ENCODE results near the gene DTX3. TPM values are rescaled to one million over a fixed set of nuclear protein-coding genes. Genes with fewer than 3 reads are reported as not detected.
"Not testable (repeated sequence)": the region's sequence is repeated elsewhere in the genome, so short reads cannot be mapped to it uniquely, and the experiment has no call there.

The DTX3 gene
- total and polyA plus RNA-seq, 2 of the 13 experiments (the other 11 are each of a cell fraction or from before 2014, with no cell fraction given): 9.0 to 27.2 TPM

GRCh38 chr12:57632958-57633840 is 28.6 kb downstream of the DTX3 start, which contains the start of gene B4GALNT1 (continued):
- TF ChIP-seq PATZ1 (CRISPR knock-in tag; IDR thresholded peaks at IDR 0.05) (peak; percentile 70; the same call in 1 of the 2 replicates), ZNF792 (CRISPR knock-in tag; IDR thresholded peaks at IDR 0.05) (0 out of 2 replicates have a peak, but pooled peaks have one; percentile 55), ZNF331 (CRISPR knock-in tag; IDR thresholded peaks at IDR 0.05) (peak; percentile 79), ZNF275 (CRISPR knock-in tag; IDR thresholded peaks at IDR 0.05; ENCODE audit: borderline replicate concordance) (no peak; the same call in 1 of the 2 replicates), STAG1 (CRISPR knock-in tag; IDR thresholded peaks at IDR 0.05) (peak; percentile 75), ZNF34 (CRISPR knock-in tag; IDR thresholded peaks at IDR 0.05; ENCODE audit: borderline replicate concordance) (no peak), THAP7 (CRISPR knock-in tag; IDR thresholded peaks at IDR 0.05) (no peak), SIX4 (CRISPR knock-in tag; IDR thresholded peaks at IDR 0.05) (0 out of 2 replicates have a peak, but pooled peaks have one; percentile 22), ZNF383 (CRISPR knock-in tag; IDR thresholded peaks at IDR 0.05; ENCODE audit: borderline replicate concordance) (no peak), RFXANK (CRISPR knock-in tag; IDR thresholded peaks at IDR 0.05) (no peak), ZNF800 (CRISPR knock-in tag; IDR thresholded peaks at IDR 0.05) (peak; percentile 90; the same call in 1 of the 2 replicates), HNF1B (CRISPR knock-in tag; IDR thresholded peaks at IDR 0.05) (peak; percentile 59; the same call in 1 of the 2 replicates), ZNF543 (CRISPR knock-in tag; IDR thresholded peaks at IDR 0.05) (0 out of 2 replicates have a peak, but pooled peaks have one; percentile 75), AKAP8 (CRISPR knock-in tag; IDR thresholded peaks at IDR 0.05) (0 out of 2 replicates have a peak, but pooled peaks have one; percentile 27), ZC3H13 (CRISPR knock-in tag; IDR thresholded peaks at IDR 0.05) (peak; percentile 82; the same call in 1 of the 2 replicates)

- H3K9me3 ChIP-seq (ENCODE audit: low read length); H3K27ac ChIP-seq (ENCODE audit: extremely low read length, insufficient read depth, low read length); FAIRE-seq; in situ Hi-C loops (cut with HindIII; ENCODE audit: extremely low pct_ligation_motif_present, low pct_unique_long_range_greater_than_20kb); H3K4me3 ChIP-seq (replicated peaks in 1 of 3; ENCODE audit: insufficient read depth in 1 of 3, low read depth in 2 of 3, low read length in 3 of 3); H3K4me2 ChIP-seq (ENCODE audit: low read depth, low read length); intact Hi-C loops (cut with micrococcal nuclease; ENCODE audit: unreplicated experiment); H4K20me1 ChIP-seq (ENCODE audit: insufficient read depth, low read length); BruUV-seq (replicated peaks); H3K79me2 ChIP-seq (ENCODE audit: insufficient read depth, low read length); ATAC-seq; H3K36me3 ChIP-seq (replicated peaks in 1 of 2; ENCODE audit: control insufficient read depth in 1 of 2, insufficient read depth in 2 of 2, low read length in 2 of 2); CTCF ChIA-PET (ENCODE audit: low intra/inter-chr PET ratio, low total read pairs); DNase-seq (ENCODE audit: low spot score); H3K9ac ChIP-seq (ENCODE audit: insufficient read depth, low read depth, low read length); H3K27me3 ChIP-seq (ENCODE audit: control insufficient read depth in 1 of 2, insufficient read depth in 2 of 2, low read length in 2 of 2); POLR2A ChIA-PET; H2AFZ ChIP-seq (ENCODE audit: low read length): not testable (repeated sequence)
- H3K4me1 ChIP-seq (ENCODE audit: insufficient read depth, low read length): peaks cover 11% of the 10 kb centered on the region
- 42% methylated on average over 9 of the region's 9 CpGs for WGBS (ENCODE audit: low lambda C conversion rate)
Measured at GRCh38 chr12:57636731-57637130, 32.1 kb downstream of the DTX3 start.

Measured in HepG2 (cell line).